HepG2 (cell line): Measurements from ENCODE around the gene PRKCZ. TPM values are rescaled to one million over a fixed set of nuclear protein-coding genes. Genes with fewer than 3 reads are reported as not detected.

Experiments used
- CEBPB ChIP-seq: IDR thresholded peaks from 2 replicates; pipeline ENCODE4 v1.6.1; 2011; ENCODE audit warnings: low read depth, low read length, improper control_type of control experiment, borderline replicate concordance
- FIP1L1 ChIP-seq: fragments of 200-400 bp; formaldehyde crosslinking; IDR thresholded peaks from 2 replicates; pipeline ENCODE4 v1.6.1; 2018; ENCODE audit warnings: low read depth, mild to moderate bottlenecking, low read length, moderate library complexity, borderline replicate concordance; ENCODE audit not compliant: insufficient read depth
- MAFF ChIP-seq: IDR thresholded peaks from 2 replicates; pipeline ENCODE4 v1.6.1; 2011; ENCODE audit warnings: low read depth, low read length, improper control_type of control experiment
- NBN ChIP-seq: fragments of 450-650 bp; conservative IDR thresholded peaks from 2 replicates; pipeline ENCODE4 v1.6.1; 2017
- NFE2L1 ChIP-seq: sonication (generic); formaldehyde crosslinking; IDR thresholded peaks from 2 replicates; pipeline ENCODE4 v1.4.0; 2020; ENCODE audit warnings: missing genetic modification reagents, mild to moderate bottlenecking, borderline replicate concordance
- NRL ChIP-seq: sonication (generic); formaldehyde crosslinking; IDR thresholded peaks from 2 replicates; pipeline ENCODE4 v1.5.0; 2020; ENCODE audit warnings: missing genetic modification reagents, mild to moderate bottlenecking, moderate library complexity, borderline replicate concordance
- PCBP2 ChIP-seq: fragments of 200-400 bp; formaldehyde crosslinking; optimal IDR thresholded peaks from 2 replicates; pipeline ENCODE3; 2018; ENCODE audit warnings: low read length, low read depth; ENCODE audit not compliant: poor library complexity, severe bottlenecking
- PRMT3 ChIP-seq: sonication (generic); formaldehyde crosslinking; IDR thresholded peaks from 2 replicates; pipeline ENCODE4 v1.8.1; 2022; ENCODE audit warnings: low read depth, mild to moderate bottlenecking, moderate library complexity, missing genetic modification reagents, borderline replicate concordance
- RBFOX2 ChIP-seq: fragments of 200-400 bp; formaldehyde crosslinking; IDR thresholded peaks from 2 replicates; pipeline ENCODE4 v1.6.1; 2017; ENCODE audit warnings: low read depth, mild to moderate bottlenecking, low read length
- STAG1 ChIP-seq: sonication (generic); formaldehyde crosslinking; IDR thresholded peaks from 2 replicates; pipeline ENCODE4 v1.4.0; 2020; ENCODE audit warnings: missing genetic modification reagents
- ZFP36L2 ChIP-seq: sonication (generic); formaldehyde crosslinking; IDR thresholded peaks from 2 replicates; pipeline ENCODE4 v1.4.0; 2020; ENCODE audit warnings: missing genetic modification reagents
- ZNF720 ChIP-seq: sonication (generic); formaldehyde crosslinking; IDR thresholded peaks from 2 replicates; pipeline ENCODE4 v1.4.0; 2020; ENCODE audit warnings: missing genetic modification reagents
- ZNF768 ChIP-seq: sonication (generic); formaldehyde crosslinking; IDR thresholded peaks from 2 replicates; pipeline ENCODE4 v1.4.0; 2020; ENCODE audit warnings: missing genetic modification reagents
- ZNF772 ChIP-seq: sonication (generic); formaldehyde crosslinking; IDR thresholded peaks from 2 replicates; pipeline ENCODE4 v1.5.0; 2020; ENCODE audit warnings: mild to moderate bottlenecking, missing genetic modification reagents
- ZNF83 ChIP-seq: sonication (generic); formaldehyde crosslinking; IDR thresholded peaks from 2 replicates; pipeline ENCODE4 v1.4.0; 2020; ENCODE audit warnings: missing genetic modification reagents, mild to moderate bottlenecking, borderline replicate concordance
- polyA plus RNA-seq, 8 experiments: library from polyadenylated mRNA; depleted of rRNA in 3 of 8; stranded (reverse) in 7 of 8; unstranded in 1 of 8; fragments of >200 nt; fragmentation: Illumina TruSeq in 4 of 8; extraction: Trizol in 4 of 8; gene quantifications; 2 replicates each; pipeline versions ENCODE4 v1.2.1 to v1.2.3, GENCODE V29; 2011 to 2016; ENCODE audit warnings: low read depth in 4 of 8, missing spikeins in 1 of 8, mixed read lengths in 1 of 8; ENCODE audit not compliant: insufficient read depth in 1 of 8
- total RNA-seq, 5 experiments: library from RNA; depleted of rRNA; stranded (reverse); fragments of >200 nt; fragmentation: Illumina TruSeq; extraction: Trizol; gene quantifications; 2 replicates each; pipeline ENCODE4 v1.2.3, GENCODE V29; 2016; ENCODE audit warnings: low read depth in 1 of 5
- TF ChIP-seq, protein P1 (sequence below): sonication (generic); formaldehyde crosslinking; IDR thresholded peaks from 2 replicates; pipeline ENCODE4 v1.5.0; 2020; ENCODE audit warnings: missing genetic modification reagents, mild to moderate bottlenecking, borderline replicate concordance
- TF ChIP-seq, protein P2 (sequence below): sonication (generic); formaldehyde crosslinking; IDR thresholded peaks from 2 replicates; pipeline ENCODE4 v1.4.0; 2020; ENCODE audit warnings: mild to moderate bottlenecking, missing genetic modification reagents
- TF ChIP-seq, protein P3 (sequence below): sonication (generic); formaldehyde crosslinking; IDR thresholded peaks from 2 replicates; pipeline ENCODE4 v1.8.1; 2023; ENCODE audit warnings: mild to moderate bottlenecking, missing genetic modification reagents
- TF ChIP-seq, protein P4 (sequence below): sonication (generic); formaldehyde crosslinking; IDR thresholded peaks from 2 replicates; pipeline ENCODE4 v1.4.0; 2020; ENCODE audit warnings: mild to moderate bottlenecking, missing genetic modification reagents

PRKCZ gene
- total and polyA plus RNA-seq, 2 of the 13 experiments (the other 11 are each of a cell fraction or from before 2014, with no cell fraction given): 34.7 to 85.2 TPM

DNA sequence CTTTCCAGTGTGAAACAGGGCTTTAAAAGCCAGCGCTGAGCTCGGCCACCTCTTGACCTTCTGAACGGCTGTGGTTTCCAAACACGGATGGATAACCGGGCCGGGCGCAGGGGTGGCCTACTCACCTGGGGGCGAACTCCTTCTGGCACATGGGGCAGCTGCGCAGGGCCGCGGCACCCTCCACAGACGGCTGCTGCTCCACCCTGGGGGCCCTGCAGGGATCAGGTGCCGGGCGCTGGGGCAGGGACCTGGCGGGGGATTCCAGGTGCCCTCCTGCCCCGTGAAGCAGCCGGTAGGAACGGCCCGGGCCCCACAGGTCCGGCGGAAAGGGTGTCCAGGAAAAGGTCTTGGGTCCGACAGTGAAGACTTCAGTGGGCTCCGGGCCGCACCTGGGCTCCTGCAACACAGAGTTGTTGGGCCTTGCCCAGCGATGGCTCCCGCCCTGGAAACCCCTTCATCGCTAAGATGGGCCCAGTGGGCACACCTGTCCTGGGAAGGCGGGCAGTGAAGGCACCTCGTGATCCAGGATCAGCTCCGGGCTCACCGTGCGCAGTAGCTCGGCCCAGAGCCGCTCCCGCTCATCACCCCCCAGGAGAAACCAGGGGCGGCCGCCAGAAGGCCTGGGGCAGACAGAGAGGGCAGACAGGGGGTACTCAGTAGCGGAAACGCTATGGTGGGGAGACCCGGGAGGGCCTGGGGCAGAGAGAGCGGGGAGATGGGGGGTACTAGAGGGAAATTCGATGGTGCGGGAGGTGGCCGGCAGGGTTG lies 143.5 kb downstream of the PRKCZ start (continued):
- TF ChIP-seq ZFP36L2 (CRISPR knock-in tag) (no peak), ZNF720 (no peak), STAG1 (CRISPR knock-in tag) (0 out of 2 replicates have a peak, but pooled peaks have one; percentile 5), NFE2L1 (CRISPR knock-in tag) (no peak), MAFF (no peak), FIP1L1 (no peak), ZNF772 (CRISPR knock-in tag) (peak; percentile 4; the same call in 1 of the 2 replicates), NRL (no peak; the same call in 1 of the 2 replicates), CEBPB (no peak), ZNF768 (CRISPR knock-in tag) (no peak; the same call in 1 of the 2 replicates), PCBP2 (no peak), NBN (no peak), RBFOX2 (0 out of 2 replicates have a peak, but pooled peaks have one; percentile 46), ZNF83 (no peak), PRMT3 (CRISPR knock-in tag) (no peak)
- TF ChIP-seq, protein P1, sequence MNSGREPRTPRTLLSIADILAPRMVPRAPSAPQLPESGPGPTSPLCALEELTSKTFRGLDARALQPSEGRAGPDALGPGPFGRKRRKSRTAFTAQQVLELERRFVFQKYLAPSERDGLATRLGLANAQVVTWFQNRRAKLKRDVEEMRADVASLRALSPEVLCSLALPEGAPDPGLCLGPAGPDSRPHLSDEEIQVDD: no peak
- TF ChIP-seq, protein P2, sequence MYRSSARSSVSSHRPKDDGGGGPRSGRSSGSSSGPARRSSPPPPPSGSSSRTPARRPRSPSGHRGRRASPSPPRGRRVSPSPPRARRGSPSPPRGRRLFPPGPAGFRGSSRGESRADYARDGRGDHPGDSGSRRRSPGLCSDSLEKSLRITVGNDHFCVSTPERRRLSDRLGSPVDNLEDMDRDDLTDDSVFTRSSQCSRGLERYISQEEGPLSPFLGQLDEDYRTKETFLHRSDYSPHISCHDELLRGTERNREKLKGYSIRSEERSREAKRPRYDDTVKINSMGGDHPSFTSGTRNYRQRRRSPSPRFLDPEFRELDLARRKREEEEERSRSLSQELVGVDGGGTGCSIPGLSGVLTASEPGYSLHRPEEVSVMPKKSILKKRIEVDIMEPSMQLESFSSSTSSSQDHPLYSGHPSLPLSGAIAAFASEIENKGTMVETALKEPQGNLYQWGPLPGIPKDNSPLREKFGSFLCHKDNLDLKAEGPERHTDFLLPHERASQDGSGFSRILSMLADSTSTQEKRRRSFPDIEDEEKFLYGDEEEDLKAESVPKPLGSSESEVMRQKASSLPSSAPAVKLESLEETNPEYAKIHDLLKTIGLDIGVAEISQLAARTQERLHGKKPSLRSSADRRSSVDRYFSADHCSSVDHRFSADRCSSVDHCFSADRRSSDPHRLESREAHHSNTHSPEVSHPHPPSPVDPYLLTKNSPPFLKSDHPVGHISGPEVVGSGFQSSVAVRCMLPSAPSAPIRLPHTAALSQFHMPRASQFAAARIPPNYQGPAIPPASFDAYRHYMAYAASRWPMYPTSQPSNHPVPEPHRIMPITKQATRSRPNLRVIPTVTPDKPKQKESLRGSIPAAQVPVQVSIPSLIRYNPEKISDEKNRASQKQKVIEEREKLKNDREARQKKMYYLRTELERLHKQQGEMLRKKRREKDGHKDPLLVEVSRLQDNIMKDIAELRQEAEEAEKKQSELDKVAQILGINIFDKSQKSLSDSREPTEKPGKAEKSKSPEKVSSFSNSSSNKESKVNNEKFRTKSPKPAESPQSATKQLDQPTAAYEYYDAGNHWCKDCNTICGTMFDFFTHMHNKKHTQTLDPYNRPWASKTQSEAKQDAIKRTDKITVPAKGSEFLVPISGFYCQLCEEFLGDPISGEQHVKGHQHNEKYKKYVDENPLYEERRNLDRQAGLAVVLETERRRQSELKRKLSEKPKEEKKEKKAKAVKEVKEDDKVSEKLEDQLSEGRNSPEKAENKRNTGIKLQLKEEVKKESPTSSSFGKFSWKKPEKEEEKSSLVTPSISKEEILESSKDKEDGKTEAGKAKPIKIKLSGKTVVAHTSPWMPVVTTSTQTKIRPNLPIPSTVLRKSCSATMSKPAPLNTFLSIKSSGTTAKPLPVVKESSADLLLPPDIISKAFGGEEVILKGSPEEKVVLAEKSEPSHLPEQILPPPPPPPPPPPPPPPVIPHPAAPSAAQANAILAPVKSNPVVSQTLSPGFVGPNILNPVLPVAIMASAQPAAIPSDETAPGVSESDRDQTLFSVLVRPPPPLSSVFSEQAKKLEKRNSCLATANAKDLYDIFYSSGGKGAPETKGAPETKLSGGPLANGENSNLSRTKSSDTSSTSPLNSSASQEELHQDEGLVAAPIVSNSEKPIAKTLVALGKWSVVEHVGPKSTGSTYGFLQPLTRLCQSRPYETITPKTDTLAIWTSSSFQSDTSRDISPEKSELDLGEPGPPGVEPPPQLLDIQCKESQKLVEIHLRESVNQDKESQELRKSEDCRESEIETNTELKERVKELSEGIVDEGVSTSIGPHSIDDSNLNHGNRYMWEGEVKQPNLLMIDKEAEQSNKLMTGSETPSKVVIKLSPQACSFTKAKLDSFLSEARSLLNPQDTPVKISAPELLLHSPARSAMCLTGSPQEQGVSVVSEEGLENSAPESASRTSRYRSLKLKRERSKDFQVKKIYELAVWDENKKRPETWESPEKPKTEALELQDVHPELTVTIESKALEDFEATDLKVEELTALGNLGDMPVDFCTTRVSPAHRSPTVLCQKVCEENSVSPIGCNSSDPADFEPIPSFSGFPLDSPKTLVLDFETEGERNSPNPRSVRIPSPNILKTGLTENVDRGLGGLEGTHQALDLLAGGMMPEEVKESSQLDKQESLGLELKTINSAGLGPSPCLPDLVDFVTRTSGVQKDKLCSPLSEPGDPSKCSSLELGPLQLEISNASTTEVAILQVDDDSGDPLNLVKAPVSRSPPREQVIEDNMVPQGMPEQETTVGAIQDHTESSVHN (CRISPR knock-in tag): no peak
- TF ChIP-seq, protein P3, sequence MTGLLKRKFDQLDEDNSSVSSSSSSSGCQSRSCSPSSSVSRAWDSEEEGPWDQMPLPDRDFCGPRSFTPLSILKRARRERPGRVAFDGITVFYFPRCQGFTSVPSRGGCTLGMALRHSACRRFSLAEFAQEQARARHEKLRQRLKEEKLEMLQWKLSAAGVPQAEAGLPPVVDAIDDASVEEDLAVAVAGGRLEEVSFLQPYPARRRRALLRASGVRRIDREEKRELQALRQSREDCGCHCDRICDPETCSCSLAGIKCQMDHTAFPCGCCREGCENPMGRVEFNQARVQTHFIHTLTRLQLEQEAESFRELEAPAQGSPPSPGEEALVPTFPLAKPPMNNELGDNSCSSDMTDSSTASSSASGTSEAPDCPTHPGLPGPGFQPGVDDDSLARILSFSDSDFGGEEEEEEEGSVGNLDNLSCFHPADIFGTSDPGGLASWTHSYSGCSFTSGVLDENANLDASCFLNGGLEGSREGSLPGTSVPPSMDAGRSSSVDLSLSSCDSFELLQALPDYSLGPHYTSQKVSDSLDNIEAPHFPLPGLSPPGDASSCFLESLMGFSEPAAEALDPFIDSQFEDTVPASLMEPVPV (CRISPR knock-in tag): no peak
- TF ChIP-seq, protein P4, sequence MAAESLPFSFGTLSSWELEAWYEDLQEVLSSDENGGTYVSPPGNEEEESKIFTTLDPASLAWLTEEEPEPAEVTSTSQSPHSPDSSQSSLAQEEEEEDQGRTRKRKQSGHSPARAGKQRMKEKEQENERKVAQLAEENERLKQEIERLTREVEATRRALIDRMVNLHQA: no peak
